Spleen (tissue), 11 donors: ENCODE results near the gene TNFSF13. TPM values are rescaled to one million over a fixed set of nuclear protein-coding genes. Genes with fewer than 3 reads are reported as not detected.

Experiments
- DNase-seq: peaks from one replicate; pipeline ENCODE4 v3.0.0-alpha.2; 2020
- H3K27ac ChIP-seq, 8 donors: fragments of 200-600 bp; sonication (generic) in 7 of 8; 1 replicate in 4 of 8; 2 replicates in 4 of 8; pipeline versions ENCODE4 v1.5.0 to v1.8.0; 2016 to 2021; ENCODE audit warnings: inconsistent platforms in 4 of 8, mild to moderate bottlenecking in 4 of 8, moderate library complexity in 1 of 8
- H3K27me3 ChIP-seq, 7 donors: fragments of 200-600 bp; sonication (generic) in 6 of 7; replicated peaks in 1 of 7; 1 replicate in 4 of 7; 2 replicates in 3 of 7; pipeline versions ENCODE4 v1.5.0 to v1.8.0; 2016 to 2021; ENCODE audit warnings: inconsistent platforms in 3 of 7, mild to moderate bottlenecking in 1 of 7
- H3K36me3 ChIP-seq, 6 donors: fragments of 200-600 bp; sonication (generic) in 5 of 6; 1 replicate in 4 of 6; 2 replicates in 2 of 6; pipeline versions ENCODE4 v1.5.0 to v1.8.0; 2016 to 2021; ENCODE audit warnings: inconsistent platforms in 2 of 6
- H3K4me1 ChIP-seq, 6 donors: fragments of 200-600 bp; sonication (generic) in 5 of 6; 1 replicate in 3 of 6; 2 replicates in 3 of 6; pipeline versions ENCODE4 v1.5.0 to v1.8.0; 2016 to 2021; ENCODE audit warnings: inconsistent platforms in 3 of 6
- H3K4me3 ChIP-seq, 8 donors: fragments of 200-600 bp; sonication (generic) in 7 of 8; 1 replicate in 4 of 8; 2 replicates in 4 of 8; pipeline versions ENCODE4 v1.5.0 to v1.8.0; 2016 to 2021; ENCODE audit warnings: inconsistent platforms in 4 of 8, mild to moderate bottlenecking in 4 of 8, moderate library complexity in 2 of 8
- H3K9me3 ChIP-seq, 8 donors: fragments of 200-600 bp; sonication (generic) in 7 of 8; 1 replicate in 4 of 8; 2 replicates in 4 of 8; pipeline versions ENCODE4 v1.5.0 to v1.8.0; 2016 to 2021; ENCODE audit warnings: inconsistent platforms in 4 of 8
- POLR2A ChIP-seq, 3 donors: fragments of 450-650 bp; IDR thresholded peaks; one replicate each; pipeline ENCODE4 v1.5.1; 2017; ENCODE audit warnings: antibody characterized with exemption in 3 of 3, mild to moderate bottlenecking in 1 of 3
- POLR2AphosphoS5 ChIP-seq, 3 donors: sonication (generic); formaldehyde crosslinking; IDR thresholded peaks; one replicate each; pipeline ENCODE4 v1.5.1; 2017; ENCODE audit warnings: antibody characterized with exemption in 3 of 3
- WGBS, 5 donors: extraction: QIAGEN DNeasy Blood & Tissue Kit in 3 of 5; methylation state at CpG; one replicate each; pipeline versions ENCODE4 v1.1.5 to v1.1.7; 2013 to 2018; 5-methylcytosine and 5-hydroxymethylcytosine counted together
- intact Hi-C: fragments of 100-400 bp; cut with DNase I; formaldehyde crosslinking; loops from one replicate; pipeline ENCODE4 v1.15.0; 2023; ENCODE audit warnings: low total_unique reads
- polyA plus RNA-seq, 3 donors: library from polyadenylated mRNA; stranded (reverse); fragments of 200-250 nt; gene quantifications; one replicate each; pipeline ENCODE4 v1.2.1, GENCODE V29; 2013
- total RNA-seq, 7 donors: library from RNA; depleted of rRNA in 3 of 7; stranded (reverse); fragments of >200 nt in 3 of 7; fragmentation: NEBNext Ultra II Directional in 4 of 7; extraction: Animal tissue kit (Norgen Biotek cat#: 25700) in 4 of 7; gene quantifications; one replicate each; pipeline versions ENCODE4 v1.1.0 to v1.2.1, GENCODE V29; 2016 to 2021
- TF ChIP-seq, protein P1 (sequence below), 11 experiments: fragments of 200-600 bp in 7 of 11; fragments of 450-650 bp in 4 of 11; sonication (generic) in 4 of 11; IDR thresholded peaks in 8 of 11; conservative IDR thresholded peaks in 3 of 11; 1 replicate in 7 of 11; 2 replicates in 4 of 11; pipeline versions ENCODE4 v1.4.0 to v1.8.0; 2016 to 2021; ENCODE audit warnings: antibody characterized with exemption in 11 of 11, inconsistent platforms in 4 of 11, mild to moderate bottlenecking in 1 of 11
- donor health status: healthy with polysubstance abuse.
- donor health status: DM: no; HTN: no; CAD: no; lungs with moderate emphysema.
- donor health status: DM: no; HTN: no; CAD: no.
- donor health status: Bipolar disorder and iron deficiency.
- donor health status: healthy.
- donor health status: DM: no; HTN: no; CAD: no.
- donor health status: DM: yes; HTN: yes; CAD: no.

Gene TNFSF13
- total and polyA plus RNA-seq, 10 donors: 14.5 to 54.0 (median 25.7) TPM

DNA sequence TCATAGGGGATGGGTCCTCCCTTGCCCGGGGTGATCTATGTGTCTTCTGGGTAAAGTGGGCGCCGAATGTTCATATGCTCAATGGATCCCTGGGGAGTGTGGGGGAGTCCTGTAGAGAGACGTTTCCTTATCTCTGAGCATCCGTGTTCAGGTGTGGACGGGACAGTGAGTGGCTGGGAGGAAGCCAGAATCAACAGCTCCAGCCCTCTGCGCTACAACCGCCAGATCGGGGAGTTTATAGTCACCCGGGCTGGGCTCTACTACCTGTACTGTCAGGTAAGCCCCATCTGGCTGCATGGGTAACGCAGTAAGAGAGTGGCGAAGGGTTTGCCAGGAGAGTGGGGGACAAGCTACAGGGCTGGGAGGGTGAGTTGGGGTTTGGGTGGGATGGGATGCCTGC lies 1.9 kb upstream of the TNFSF13 start:
- 90 to 96% (median 91%) methylated on average over 12 of the region's 12 CpGs for WGBS, 5 donors
- intact Hi-C loops: no loop called here
- Histone ChIP-seq H3K4me3 (no peak overlapping the region), H3K9me3 (no peaks in the 10 kb centered on the region), H3K36me3 (peaks cover 0 to 30% (median 0%) of the 10 kb centered on the region in 6 donors), H3K27me3 (no peaks in the 10 kb centered on the region), H3K27ac (peak overlapping the region in 5 of 8 donors; percentile 93 to 98 (median 95)), H3K4me1 (peaks cover 30 to 97% (median 69%) of the 10 kb centered on the region in 6 donors)
- DNase-seq: no peak
- TF ChIP-seq, protein P1, sequence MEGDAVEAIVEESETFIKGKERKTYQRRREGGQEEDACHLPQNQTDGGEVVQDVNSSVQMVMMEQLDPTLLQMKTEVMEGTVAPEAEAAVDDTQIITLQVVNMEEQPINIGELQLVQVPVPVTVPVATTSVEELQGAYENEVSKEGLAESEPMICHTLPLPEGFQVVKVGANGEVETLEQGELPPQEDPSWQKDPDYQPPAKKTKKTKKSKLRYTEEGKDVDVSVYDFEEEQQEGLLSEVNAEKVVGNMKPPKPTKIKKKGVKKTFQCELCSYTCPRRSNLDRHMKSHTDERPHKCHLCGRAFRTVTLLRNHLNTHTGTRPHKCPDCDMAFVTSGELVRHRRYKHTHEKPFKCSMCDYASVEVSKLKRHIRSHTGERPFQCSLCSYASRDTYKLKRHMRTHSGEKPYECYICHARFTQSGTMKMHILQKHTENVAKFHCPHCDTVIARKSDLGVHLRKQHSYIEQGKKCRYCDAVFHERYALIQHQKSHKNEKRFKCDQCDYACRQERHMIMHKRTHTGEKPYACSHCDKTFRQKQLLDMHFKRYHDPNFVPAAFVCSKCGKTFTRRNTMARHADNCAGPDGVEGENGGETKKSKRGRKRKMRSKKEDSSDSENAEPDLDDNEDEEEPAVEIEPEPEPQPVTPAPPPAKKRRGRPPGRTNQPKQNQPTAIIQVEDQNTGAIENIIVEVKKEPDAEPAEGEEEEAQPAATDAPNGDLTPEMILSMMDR (IDR thresholded peaks at IDR 0.05 in 8 of 11, conservative IDR thresholded peaks at IDR 0.05 in 3 of 11): no peak
- TF ChIP-seq POLR2AphosphoS5 (IDR thresholded peaks at IDR 0.05): no peak
- no peak for TF ChIP-seq POLR2A (IDR thresholded peaks at IDR 0.05)

DNA sequence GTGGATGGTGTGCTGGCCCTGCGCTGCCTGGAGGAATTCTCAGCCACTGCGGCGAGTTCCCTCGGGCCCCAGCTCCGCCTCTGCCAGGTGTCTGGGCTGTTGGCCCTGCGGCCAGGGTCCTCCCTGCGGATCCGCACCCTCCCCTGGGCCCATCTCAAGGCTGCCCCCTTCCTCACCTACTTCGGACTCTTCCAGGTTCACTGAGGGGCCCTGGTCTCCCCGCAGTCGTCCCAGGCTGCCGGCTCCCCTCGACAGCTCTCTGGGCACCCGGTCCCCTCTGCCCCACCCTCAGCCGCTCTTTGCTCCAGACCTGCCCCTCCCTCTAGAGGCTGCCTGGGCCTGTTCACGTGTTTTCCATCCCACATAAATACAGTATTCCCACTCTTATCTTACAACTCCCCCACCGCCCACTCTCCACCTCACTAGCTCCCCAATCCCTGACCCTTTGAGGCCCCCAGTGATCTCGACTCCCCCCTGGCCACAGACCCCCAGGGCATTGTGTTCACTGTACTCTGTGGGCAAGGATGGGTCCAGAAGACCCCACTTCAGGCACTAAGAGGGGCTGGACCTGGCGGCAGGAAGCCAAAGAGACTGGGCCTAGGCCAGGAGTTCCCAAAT lies 1.3 kb upstream of the TNFSF13 start:
- TF ChIP-seq POLR2A (IDR thresholded peaks at IDR 0.05) (no peak), POLR2AphosphoS5 (IDR thresholded peaks at IDR 0.05) (peak in 1 of 3 donors; percentile 10)
- WGBS, 5 donors: 73 to 80% (median 77%) methylated on average over 17 to 19 of the region's 19 CpGs
- Histone ChIP-seq H3K4me3 (peak overlapping the region in 1 of 8 donors; percentile 92), H3K4me1 (peaks cover 30 to 95% (median 66%) of the 10 kb centered on the region in 6 donors), H3K27me3 (no peaks in the 10 kb centered on the region), H3K27ac (peak overlapping the region; percentile 81 to 98 (median 94)), H3K9me3 (no peaks in the 10 kb centered on the region), H3K36me3 (peaks cover 0 to 28% (median 0%) of the 10 kb centered on the region in 6 donors)
- DNase-seq: no peak
- intact Hi-C loops: no loop called here

DNA sequence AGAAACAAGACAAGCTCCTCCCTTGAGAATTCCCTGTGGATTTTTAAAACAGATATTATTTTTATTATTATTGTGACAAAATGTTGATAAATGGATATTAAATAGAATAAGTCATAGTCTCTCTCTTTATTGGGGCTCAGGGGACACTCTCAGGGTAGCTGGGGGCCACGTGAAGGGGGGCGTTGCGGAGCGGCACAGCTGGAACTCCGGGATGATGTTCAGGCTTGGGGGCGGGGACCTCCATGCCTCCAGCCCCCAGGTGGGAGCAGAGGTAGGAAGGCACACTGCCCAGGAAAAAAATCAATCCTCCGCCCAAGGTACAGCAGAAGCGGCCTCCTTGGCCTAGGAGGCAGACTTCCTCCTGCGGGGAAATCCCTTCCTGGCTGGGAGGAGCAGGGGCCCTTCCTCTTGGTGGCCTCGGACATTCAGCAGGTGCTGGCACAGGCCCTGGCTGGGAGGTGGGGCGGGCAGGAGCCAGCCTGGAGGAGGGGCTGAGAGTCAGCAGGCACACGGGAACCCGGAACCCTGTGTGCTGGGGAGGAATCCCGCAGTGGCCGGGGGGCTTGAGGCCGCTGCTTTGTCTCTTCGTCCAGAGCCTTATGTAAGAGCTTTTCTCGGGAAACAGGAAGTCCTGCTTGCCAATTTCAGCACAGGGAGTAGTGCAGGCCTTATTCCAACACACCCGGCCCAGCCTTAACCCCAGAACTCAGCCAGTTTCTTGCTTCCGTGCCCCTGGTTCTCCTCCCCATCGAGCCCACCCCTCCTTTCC lies 591 bp upstream of the TNFSF13 start:
- H3K9me3 ChIP-seq: no peaks in the 10 kb centered on the region
- peaks cover 0 to 28% (median 0%) of the 10 kb centered on the region in 6 donors for H3K36me3 ChIP-seq
- H3K4me3 ChIP-seq: peak overlapping the region; percentile 13 to 96 (median 55)
- peaks cover 37 to 95% (median 67%) of the 10 kb centered on the region in 6 donors for H3K4me1 ChIP-seq
- peak overlapping the region; percentile 81 to 98 (median 94) for H3K27ac ChIP-seq
- intact Hi-C loops: no loop called here
- DNase-seq: peak; percentile 95
- peak; percentile 85 to 92 (median 91) for TF ChIP-seq POLR2AphosphoS5 (IDR thresholded peaks at IDR 0.05)
- TF ChIP-seq, protein P1 (IDR thresholded peaks at IDR 0.05 in 8 of 11, conservative IDR thresholded peaks at IDR 0.05 in 3 of 11): peak in 2 of 11 experiments; percentile 19 to 28
- peak in 1 of 3 donors; percentile 5 for TF ChIP-seq POLR2A (IDR thresholded peaks at IDR 0.05)
- 11 to 17% (median 13%) methylated on average over 13 to 21 of the region's 21 CpGs for WGBS, 5 donors
- H3K27me3 ChIP-seq: no peaks in the 10 kb centered on the region

DNA sequence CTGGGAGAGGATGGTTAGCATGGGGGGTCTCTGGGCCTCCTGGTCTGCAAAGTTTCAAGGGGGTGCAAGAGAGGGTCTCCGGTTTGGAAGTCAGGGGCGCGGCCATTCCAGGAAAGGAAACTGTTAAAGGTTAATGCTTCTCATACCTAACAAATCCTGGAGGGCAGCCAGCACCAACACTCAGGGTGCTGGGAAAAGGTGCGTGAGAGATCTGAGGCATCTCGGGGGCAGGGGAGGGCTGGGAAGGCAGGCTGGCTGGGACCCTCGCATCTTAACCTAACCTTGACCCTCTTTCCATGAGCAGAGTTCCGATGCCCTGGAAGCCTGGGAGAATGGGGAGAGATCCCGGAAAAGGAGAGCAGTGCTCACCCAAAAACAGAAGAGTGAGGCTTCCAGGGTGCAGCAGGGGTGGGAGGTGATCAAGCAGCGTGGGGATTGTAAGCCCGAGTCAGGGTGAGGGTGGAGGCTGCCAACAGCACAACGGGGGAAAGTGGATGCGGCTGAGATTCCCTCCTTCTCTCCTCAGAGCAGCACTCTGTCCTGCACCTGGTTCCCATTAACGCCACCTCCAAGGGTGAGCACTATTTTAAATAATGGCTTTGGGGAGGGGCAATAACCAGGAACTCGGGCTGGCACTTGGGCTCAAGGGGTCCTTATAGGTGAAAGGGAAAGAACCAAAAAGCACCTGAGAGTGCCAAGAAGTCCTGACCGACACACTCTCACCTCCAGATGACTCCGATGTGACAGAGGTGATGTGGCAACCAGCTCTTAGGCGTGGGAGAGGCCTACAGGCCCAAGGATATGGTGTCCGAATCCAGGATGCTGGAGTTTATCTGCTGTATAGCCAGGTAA lies 996 bp downstream of the TNFSF13 start:
- Histone ChIP-seq H3K4me3 (peak overlapping the region in 7 of 8 donors; percentile 20 to 96 (median 75)), H3K27me3 (no peaks in the 10 kb centered on the region), H3K4me1 (peaks cover 43 to 96% (median 70%) of the 10 kb centered on the region in 6 donors), H3K9me3 (no peaks in the 10 kb centered on the region), H3K36me3 (peaks cover 0 to 35% (median 13%) of the 10 kb centered on the region in 6 donors), H3K27ac (peak overlapping the region; percentile 81 to 98 (median 94))
- no peak for DNase-seq
- TF ChIP-seq, protein P1 (IDR thresholded peaks at IDR 0.05 in 8 of 11, conservative IDR thresholded peaks at IDR 0.05 in 3 of 11): no peak
- no peak for TF ChIP-seq POLR2A (IDR thresholded peaks at IDR 0.05)
- no peak for TF ChIP-seq POLR2AphosphoS5 (IDR thresholded peaks at IDR 0.05)
- intact Hi-C loops: loop anchor here (5.0 kb wide), 2 partner anchors 42 to 122 kb away; partner anchors contain the start of genes FGF11 and TMEM102
- WGBS, 5 donors: 40 to 65% (median 51%) methylated on average over 18 of the region's 18 CpGs
